Stomach (tissue), 4 donors: ENCODE measurements around the gene FUT9.

Source experiments
- EP300 ChIP-seq: sonication (generic); formaldehyde crosslinking; IDR thresholded peaks from one replicate; pipeline ENCODE4 v1.6.1; 2017; ENCODE audit warnings: antibody characterized with exemption
- POLR2A ChIP-seq, 4 donors: fragments of 450-650 bp; IDR thresholded peaks; one replicate each; pipeline ENCODE4 v1.6.1; 2016; ENCODE audit warnings: antibody characterized with exemption in 4 of 4, control low read depth in 2 of 4, mild to moderate bottlenecking in 1 of 4, moderate library complexity in 1 of 4
- TF ChIP-seq, protein P1 (sequence below), 7 experiments: fragments of 450-650 bp in 4 of 7; fragments of 200-600 bp in 3 of 7; sonication (generic) in 3 of 7; IDR thresholded peaks; one replicate each; pipeline ENCODE4 v1.5.1; 2016 to 2019; ENCODE audit warnings: antibody characterized with exemption in 7 of 7, control low read depth in 2 of 7, mild to moderate bottlenecking in 1 of 7

GRCh38 chr6:96157018-96157565, 141.3 kb downstream of the FUT9 start:
- TF ChIP-seq POLR2A (IDR thresholded peaks at IDR 0.05) = no peak
- TF ChIP-seq, protein P1, sequence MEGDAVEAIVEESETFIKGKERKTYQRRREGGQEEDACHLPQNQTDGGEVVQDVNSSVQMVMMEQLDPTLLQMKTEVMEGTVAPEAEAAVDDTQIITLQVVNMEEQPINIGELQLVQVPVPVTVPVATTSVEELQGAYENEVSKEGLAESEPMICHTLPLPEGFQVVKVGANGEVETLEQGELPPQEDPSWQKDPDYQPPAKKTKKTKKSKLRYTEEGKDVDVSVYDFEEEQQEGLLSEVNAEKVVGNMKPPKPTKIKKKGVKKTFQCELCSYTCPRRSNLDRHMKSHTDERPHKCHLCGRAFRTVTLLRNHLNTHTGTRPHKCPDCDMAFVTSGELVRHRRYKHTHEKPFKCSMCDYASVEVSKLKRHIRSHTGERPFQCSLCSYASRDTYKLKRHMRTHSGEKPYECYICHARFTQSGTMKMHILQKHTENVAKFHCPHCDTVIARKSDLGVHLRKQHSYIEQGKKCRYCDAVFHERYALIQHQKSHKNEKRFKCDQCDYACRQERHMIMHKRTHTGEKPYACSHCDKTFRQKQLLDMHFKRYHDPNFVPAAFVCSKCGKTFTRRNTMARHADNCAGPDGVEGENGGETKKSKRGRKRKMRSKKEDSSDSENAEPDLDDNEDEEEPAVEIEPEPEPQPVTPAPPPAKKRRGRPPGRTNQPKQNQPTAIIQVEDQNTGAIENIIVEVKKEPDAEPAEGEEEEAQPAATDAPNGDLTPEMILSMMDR (IDR thresholded peaks at IDR 0.05) = no peak
- TF ChIP-seq EP300 = no peak
